GM19395 (cell line): ENCODE measurements around the gene OR10A3.

Experiments used
- ATAC-seq: cut with Tn5 transposase; IDR thresholded peaks from one replicate; pipeline ENCODE4 v1.9.1; 2021; ENCODE audit warnings: mild to moderate bottlenecking, moderate library complexity; ENCODE audit not compliant: unreplicated experiment

The OR10A3 gene

GRCh38 chr11:7941146-7941545 is 362 bp downstream of the OR10A3 start:
- no peak for ATAC-seq

- no peak for ATAC-seq
Observed at GRCh38 chr11:7936615-7937014, 4.9 kb downstream of the OR10A3 start.

DNA sequence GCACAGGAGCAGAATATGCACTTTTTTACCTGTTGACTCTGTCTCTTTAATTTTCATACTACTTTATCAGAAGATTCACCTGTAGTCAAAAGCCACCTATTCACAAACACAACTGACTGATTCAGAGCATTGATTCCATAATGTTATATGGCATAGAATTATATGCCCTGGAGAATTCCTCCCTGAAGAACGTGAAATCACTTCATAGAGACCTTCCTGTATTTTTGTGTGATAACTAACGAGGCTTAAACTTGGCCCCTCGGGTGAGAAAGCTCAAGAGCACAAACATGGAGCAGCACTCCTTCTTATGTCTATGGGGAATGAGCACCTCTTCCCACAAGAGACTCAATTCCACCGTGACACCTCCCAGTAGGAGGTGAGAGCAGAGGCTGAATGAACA is 10.3 kb downstream of the OR10A3 start, which contains the start of gene OR10A6:
OR10A6 (minus strand) TSS at position 101 of the 400 bp plus-strand sequence. CDS start 2,606 bp downstream, outside the sequence.
- ATAC-seq = no peak

- no peak for ATAC-seq
Observed at GRCh38 chr11:7927635-7928034, 13.9 kb downstream of the OR10A3 start.

DNA sequence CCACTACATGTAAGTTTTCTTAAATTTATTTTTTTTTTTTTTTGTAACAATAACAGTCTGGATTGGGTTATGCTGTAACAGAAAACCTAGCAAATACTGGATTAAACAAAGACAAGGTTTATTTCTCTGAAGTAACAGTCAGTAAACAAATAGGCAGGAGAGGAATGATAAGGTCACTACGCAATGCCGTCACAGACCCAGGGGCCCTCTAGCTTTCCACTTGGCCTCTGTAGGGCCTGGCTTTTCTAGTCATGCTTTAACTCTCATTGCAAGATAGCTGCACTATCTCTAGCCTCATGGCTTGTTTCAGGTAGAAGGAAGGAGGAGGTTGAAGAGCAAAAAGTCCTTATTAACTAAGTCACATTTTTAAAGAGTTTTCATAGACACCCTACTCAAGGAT is 17.0 kb downstream of the OR10A3 start:
- ATAC-seq = no peak

- ATAC-seq = no peak
Observed at GRCh38 chr11:7918141-7918540, 23.4 kb downstream of the OR10A3 start.

DNA sequence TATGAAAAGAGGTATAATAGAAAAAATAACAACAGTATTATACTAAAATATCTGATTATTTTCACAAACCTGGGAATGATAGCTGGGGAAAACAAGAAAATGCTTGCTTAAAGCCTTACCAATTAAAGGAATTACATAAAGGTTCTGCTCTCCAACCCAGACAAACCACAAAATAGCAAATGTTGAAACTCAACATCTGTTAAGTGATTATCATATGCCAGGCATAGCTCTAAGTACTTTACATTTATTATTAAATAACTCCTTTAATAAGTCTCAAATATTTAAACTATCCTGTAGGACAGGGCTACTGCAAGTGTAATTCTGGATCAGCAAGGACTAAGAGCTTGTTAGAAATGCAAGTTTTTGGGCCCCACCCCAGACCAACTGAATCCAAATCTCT is 30.5 kb downstream of the OR10A3 start:
- no peak for ATAC-seq

GRCh38 chr11:7910286-7910788 is 31.2 kb downstream of the OR10A3 start:
- no peak for ATAC-seq

GRCh38 chr11:7909585-7910285 is 31.8 kb downstream of the OR10A3 start:
- ATAC-seq = no peak

- no peak for ATAC-seq
Observed at GRCh38 chr11:7907121-7907520, 34.4 kb downstream of the OR10A3 start.

DNA sequence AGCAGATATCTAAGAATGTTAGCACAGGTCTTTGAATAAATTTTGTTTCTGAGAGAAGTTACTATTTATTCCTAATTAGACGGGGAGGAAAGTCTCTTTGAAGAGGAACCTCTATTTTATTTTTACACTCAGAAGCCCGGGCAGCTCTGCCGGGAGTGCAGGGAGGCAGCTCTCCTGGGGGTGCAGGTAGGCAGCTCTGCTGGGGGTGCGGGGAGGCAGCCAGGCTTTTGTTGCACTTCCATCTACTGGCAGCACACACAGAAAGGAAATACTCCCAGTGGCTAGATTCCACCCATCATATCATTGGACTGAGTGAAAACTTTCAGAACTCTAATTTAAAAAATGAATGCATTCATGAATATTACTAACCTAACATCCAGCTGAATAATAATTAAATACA is 35.0 kb downstream of the OR10A3 start:
- ATAC-seq = no peak

DNA sequence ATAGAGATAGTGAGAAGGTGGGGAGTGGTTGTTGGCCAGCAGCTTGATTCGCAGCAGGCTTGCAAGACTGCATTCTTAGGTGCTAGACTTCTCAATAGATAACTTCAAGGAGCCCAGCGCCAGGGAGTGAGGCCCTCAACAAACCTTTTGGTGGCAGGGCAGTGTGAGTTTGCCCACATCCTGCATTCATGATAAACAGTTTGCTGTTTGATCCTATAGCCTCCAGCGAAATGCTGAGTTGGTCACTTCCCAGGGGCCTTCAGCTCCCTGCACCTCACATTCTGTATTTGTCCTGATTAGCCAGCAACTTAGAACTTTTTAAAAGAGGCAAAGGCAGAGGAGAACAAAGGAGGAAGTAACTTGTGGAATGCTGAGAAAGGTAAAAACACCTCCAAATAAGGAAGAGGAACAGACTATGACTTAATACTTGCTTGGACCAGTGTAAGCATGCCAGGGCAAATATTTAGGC is 35.5 kb downstream of the OR10A3 start:
- no peak for ATAC-seq

- ATAC-seq = no peak
Observed at GRCh38 chr11:7905549-7905948, 36.0 kb downstream of the OR10A3 start.

- no peak for ATAC-seq
Observed at GRCh38 chr11:7904917-7905316, 36.6 kb downstream of the OR10A3 start.

DNA sequence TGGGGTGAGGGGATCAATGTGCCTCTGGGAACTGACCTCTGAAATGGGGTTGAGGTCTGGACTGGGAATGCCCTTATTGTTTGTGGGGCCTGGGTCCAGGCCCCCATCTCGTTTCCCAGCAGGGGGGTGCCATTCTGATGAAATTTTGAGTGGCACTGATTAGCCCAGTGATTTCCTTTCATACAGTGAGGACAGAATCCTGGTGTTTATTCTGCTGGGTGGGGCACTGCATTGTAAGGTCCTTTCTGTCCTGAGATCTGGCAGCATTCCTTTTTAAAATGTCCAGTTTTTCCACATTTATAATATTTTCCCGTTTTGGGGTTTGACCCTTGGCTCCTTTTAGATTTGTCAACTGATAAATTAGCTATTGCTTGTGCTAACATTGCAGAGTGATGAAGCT is 37.6 kb downstream of the OR10A3 start:
- no peak for ATAC-seq

- no peak for ATAC-seq
Observed at GRCh38 chr11:7901319-7901854, 40.1 kb downstream of the OR10A3 start.

GRCh38 chr11:7900686-7901085 is 40.8 kb downstream of the OR10A3 start:
- no peak for ATAC-seq

DNA sequence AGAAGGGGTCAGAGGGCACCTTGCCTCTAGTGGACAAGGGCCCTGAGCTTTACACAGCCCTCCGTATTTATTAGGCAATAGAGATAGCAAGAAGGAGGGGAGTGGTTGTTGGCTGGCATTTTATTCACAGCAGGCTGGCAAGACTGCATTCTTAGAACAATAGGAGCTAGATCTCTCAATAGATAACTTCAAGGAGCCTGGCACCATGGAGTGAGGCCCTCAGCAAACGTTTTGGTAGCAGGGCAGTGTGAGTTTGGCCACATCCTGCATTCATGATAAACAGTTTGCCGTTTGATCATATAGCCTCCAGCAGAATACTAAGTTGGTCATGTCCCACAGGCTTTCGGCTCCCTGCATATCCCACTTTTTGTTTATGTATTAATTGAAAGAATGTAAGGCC is 42.1 kb downstream of the OR10A3 start:
- no peak for ATAC-seq

DNA sequence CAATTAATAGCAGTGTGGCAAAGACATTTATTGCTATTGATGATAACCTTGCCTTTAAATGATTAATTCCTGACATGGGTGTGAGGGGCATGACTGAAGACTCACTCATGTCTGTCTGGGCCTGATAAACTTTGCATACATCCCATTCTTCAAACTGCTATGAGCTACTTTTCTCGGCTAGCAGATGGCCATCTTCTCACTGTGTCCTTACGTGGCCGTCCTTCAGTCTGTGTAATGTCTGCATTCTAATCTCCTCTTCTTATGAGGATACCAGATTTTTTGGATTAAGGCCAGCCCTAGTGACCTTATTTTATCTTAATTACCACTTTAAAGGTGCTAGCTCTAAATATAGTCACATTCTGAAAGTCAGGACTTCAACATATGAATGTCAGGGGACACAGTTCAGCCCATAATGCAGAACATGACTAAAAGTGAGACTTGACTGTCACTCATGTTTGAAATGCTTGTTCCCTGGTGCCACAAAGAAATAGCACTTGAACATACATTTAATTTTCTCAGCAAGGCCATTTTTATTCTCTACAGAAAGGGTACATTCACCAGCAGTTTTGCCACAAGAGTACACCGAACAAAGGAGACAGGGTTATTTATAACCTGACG is 42.7 kb downstream of the OR10A3 start:
- no peak for ATAC-seq

DNA sequence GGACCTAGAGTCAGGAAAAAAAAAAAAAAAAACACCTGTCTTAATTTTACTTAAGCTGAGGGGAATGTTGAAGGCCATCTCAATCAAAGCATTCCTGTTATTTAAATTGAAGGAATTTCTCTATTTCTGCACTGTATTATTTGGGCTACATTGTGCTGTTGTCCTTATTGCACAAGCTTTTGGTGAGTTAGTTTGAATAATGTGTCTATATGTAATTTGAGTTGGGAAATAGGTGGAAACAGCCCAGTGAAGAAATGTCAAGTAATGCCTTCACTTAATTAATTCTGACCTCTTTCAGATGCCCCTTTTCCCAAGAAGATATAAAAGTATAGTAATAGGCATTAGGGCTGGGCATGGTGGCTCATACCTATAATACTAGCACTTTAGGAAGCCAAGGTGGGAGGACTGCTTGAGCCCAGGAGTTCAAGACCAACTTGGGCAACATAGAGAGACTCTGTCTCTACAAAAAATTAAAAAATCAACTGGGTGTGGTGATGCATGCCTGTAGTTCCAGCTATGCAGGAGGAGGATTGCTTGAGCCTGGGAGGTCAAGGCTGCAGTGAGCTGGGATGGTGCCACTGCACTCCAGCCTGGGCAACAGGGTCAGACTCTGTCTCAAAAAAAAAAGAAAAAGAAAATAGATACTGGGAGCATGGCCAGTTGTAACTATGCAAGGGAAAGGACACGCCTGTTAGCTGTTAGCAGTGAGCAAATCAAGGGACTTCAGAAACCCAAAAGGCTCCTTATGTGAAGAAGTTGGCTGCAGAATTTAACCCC is 45.3 kb downstream of the OR10A3 start:
- no peak for ATAC-seq

DNA sequence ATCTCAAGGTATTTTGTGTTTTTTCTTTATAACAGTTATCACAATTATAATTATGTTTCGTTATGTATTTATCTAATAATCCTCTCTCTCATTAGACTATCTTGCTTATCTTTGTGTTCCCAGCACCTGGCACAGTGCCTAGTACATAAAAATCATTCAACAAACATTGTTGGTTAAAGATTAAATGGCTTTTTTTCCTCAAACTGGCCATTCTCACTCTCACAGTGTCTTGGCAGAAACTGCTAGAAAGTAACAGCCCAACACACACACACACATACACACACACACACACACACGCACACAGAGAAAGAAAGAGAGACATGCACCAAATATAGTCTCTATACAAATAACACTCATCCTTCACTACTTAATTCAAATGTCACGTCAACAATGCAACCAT is 47.3 kb downstream of the OR10A3 start:
- ATAC-seq = no peak
